Panc1 (cell line): ENCODE measurements around the gene EHD4.

Experiments used
- POLR2AphosphoS5 ChIP-seq: IDR thresholded peaks from 2 replicates; pipeline ENCODE4 v1.6.1; 2012; ENCODE audit warnings: mild to moderate bottlenecking, low read depth, low read length, moderate library complexity
- SIN3A ChIP-seq: IDR thresholded peaks from 2 replicates; pipeline ENCODE4 v1.6.1; 2012; ENCODE audit warnings: low read depth, mild to moderate bottlenecking, low read length, moderate library complexity, borderline replicate concordance; ENCODE audit not compliant: insufficient read depth
- TCF7L2 ChIP-seq: IDR thresholded peaks from 2 replicates; pipeline ENCODE4 v1.6.1; 2011; ENCODE audit warnings: mild to moderate bottlenecking, low read depth, low read length, inconsistent platforms
- TF ChIP-seq, protein P1 (sequence below): fragments of 450-650 bp; IDR thresholded peaks from 2 replicates; pipeline ENCODE4 v1.5.1; 2017; ENCODE audit warnings: mild to moderate bottlenecking
- TF ChIP-seq, protein P2 (sequence below), 2 experiments: IDR thresholded peaks; 2 replicates each; pipeline ENCODE4 v1.6.1; 2011 to 2012; ENCODE audit warnings: low read depth in 2 of 2, control low read depth in 1 of 2, low read length in 1 of 2, mild to moderate bottlenecking in 1 of 2, moderate library complexity in 1 of 2; ENCODE audit not compliant: insufficient read depth in 1 of 2

DNA sequence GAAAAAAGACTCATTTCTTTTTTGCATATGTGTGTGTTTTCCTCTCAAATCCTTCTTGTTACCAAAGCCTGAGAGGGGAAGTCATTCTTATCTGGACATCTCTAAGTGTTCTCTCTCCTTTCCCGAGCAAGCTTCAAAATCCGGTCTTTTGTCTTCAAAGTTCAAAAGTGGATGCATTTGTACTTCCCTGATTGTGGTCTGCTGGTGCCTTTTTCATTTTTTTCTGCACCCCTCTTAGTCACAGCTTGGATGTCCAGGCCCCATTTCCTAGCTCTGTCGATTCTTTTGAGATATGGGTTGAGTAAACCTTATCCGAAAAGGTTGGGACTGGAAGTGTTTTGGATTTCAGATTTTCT, 34.8 kb downstream of the EHD4 start:
- TF ChIP-seq, protein P1, sequence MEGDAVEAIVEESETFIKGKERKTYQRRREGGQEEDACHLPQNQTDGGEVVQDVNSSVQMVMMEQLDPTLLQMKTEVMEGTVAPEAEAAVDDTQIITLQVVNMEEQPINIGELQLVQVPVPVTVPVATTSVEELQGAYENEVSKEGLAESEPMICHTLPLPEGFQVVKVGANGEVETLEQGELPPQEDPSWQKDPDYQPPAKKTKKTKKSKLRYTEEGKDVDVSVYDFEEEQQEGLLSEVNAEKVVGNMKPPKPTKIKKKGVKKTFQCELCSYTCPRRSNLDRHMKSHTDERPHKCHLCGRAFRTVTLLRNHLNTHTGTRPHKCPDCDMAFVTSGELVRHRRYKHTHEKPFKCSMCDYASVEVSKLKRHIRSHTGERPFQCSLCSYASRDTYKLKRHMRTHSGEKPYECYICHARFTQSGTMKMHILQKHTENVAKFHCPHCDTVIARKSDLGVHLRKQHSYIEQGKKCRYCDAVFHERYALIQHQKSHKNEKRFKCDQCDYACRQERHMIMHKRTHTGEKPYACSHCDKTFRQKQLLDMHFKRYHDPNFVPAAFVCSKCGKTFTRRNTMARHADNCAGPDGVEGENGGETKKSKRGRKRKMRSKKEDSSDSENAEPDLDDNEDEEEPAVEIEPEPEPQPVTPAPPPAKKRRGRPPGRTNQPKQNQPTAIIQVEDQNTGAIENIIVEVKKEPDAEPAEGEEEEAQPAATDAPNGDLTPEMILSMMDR = no peak
- TF ChIP-seq SIN3A = no peak
- no peak for TF ChIP-seq POLR2AphosphoS5
- TF ChIP-seq, protein P2, sequence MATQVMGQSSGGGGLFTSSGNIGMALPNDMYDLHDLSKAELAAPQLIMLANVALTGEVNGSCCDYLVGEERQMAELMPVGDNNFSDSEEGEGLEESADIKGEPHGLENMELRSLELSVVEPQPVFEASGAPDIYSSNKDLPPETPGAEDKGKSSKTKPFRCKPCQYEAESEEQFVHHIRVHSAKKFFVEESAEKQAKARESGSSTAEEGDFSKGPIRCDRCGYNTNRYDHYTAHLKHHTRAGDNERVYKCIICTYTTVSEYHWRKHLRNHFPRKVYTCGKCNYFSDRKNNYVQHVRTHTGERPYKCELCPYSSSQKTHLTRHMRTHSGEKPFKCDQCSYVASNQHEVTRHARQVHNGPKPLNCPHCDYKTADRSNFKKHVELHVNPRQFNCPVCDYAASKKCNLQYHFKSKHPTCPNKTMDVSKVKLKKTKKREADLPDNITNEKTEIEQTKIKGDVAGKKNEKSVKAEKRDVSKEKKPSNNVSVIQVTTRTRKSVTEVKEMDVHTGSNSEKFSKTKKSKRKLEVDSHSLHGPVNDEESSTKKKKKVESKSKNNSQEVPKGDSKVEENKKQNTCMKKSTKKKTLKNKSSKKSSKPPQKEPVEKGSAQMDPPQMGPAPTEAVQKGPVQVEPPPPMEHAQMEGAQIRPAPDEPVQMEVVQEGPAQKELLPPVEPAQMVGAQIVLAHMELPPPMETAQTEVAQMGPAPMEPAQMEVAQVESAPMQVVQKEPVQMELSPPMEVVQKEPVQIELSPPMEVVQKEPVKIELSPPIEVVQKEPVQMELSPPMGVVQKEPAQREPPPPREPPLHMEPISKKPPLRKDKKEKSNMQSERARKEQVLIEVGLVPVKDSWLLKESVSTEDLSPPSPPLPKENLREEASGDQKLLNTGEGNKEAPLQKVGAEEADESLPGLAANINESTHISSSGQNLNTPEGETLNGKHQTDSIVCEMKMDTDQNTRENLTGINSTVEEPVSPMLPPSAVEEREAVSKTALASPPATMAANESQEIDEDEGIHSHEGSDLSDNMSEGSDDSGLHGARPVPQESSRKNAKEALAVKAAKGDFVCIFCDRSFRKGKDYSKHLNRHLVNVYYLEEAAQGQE (IDR thresholded peaks at IDR 0.05; ENCODE audit: insufficient read depth in 1 of 2, low read depth in 2 of 2, low read length in 1 of 2) = no peak
- no peak for TF ChIP-seq TCF7L2
